HG02973 (cell line): ENCODE measurements around the gene RNPEP.
"Not testable (repeated sequence)": the region's sequence is repeated elsewhere in the genome, so short reads cannot be mapped to it uniquely, and the experiment has no call there.

Experiments
- ATAC-seq: cut with Tn5 transposase; IDR thresholded peaks from one replicate; pipeline ENCODE4 v1.9.1; 2021; ENCODE audit warnings: moderate library complexity; ENCODE audit not compliant: unreplicated experiment

RNPEP gene

GRCh38 chr1:202034149-202034682, 51.8 kb downstream of the RNPEP start:
- ATAC-seq: no peak

GRCh38 chr1:202034683-202035462, 52.4 kb downstream of the RNPEP start:
- no peak for ATAC-seq

DNA sequence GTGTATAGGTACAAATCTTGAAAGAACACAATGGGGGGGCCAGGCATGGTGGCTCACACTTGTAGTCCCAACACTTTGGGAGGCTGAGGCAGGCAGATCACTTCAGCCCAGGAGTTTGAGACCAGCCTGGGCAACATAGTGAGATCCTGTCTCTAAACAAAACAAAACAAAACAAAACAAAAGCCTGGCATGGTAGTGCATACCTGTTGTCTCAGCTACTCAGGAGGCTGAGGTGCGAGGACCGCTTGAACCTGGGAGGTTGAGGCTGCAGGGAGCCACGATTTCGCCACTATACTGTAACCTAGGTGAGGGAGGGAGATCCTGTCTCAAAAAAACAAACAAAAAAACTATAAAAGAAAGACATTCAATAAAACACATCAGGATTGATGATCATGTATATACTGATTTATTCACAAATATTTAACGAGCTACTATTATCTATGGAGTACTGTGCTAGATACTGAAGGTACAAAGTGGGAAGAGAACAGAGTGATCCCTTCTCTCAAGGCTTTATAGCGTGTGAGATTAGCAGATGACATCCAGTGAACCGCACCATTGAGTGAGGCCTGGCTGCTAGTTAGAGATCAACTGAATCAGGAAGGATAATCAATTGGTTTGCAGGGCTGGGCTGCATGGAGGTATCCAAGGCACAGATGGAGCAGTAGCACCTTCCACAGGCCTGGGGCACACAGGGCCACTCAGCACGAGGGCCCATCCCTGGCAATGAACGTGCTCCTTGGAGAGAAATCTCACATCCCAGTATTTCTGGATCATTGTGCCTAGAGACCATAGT, 54.3 kb downstream of the RNPEP start:
- no peak for ATAC-seq

DNA sequence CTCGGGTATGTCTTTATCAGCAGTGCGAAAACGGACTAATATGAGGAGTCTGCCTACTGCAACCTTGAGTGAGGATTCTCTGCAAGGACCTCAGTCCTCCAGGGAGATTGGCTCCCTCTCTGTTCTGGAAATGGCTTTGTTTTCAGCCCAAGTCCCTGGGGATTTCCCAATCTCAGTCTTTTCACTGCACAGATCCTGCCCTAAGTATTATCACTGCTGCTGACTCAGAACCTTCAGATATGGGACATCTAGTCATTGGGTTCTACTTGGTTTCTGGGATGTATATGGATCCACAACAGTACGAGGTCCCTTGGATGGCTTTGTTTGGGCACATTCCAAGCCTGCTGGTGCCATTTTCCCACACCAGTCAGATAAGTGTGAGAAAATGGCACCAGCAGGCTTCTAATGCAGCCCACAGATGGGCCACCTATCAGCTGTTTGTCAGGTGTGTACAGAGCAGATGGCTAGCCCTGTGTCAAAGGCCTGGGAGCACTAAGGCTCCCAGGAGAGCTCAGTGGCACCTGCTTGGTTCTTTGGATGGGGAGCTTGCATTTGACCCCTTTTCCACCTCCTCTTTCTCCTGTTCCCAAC, 55.4 kb downstream of the RNPEP start:
- no peak for ATAC-seq

GRCh38 chr1:202038688-202039346, 56.4 kb downstream of the RNPEP start:
- no peak for ATAC-seq

DNA sequence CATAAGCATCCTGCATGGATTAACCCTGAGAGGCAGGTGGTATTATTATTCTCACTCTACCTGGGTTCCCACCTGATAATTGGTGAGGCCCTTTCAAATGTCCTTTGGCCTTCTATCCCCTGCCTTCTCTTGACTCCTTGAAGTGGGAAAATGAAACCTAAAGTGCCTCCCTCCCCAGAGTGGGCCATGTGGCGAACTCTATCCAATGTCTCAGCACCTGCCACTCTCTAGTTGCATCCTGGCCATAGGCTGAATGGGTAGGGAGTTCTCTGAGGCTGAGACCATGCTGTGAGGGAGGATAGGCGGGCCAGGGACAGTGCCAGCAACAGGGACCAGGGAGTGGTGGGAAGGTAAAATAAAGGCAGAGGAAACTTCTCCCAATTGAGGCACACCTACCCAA, 63.3 kb downstream of the RNPEP start:
- ATAC-seq: no peak

GRCh38 chr1:202046227-202046626, 63.8 kb downstream of the RNPEP start:
- no peak for ATAC-seq

DNA sequence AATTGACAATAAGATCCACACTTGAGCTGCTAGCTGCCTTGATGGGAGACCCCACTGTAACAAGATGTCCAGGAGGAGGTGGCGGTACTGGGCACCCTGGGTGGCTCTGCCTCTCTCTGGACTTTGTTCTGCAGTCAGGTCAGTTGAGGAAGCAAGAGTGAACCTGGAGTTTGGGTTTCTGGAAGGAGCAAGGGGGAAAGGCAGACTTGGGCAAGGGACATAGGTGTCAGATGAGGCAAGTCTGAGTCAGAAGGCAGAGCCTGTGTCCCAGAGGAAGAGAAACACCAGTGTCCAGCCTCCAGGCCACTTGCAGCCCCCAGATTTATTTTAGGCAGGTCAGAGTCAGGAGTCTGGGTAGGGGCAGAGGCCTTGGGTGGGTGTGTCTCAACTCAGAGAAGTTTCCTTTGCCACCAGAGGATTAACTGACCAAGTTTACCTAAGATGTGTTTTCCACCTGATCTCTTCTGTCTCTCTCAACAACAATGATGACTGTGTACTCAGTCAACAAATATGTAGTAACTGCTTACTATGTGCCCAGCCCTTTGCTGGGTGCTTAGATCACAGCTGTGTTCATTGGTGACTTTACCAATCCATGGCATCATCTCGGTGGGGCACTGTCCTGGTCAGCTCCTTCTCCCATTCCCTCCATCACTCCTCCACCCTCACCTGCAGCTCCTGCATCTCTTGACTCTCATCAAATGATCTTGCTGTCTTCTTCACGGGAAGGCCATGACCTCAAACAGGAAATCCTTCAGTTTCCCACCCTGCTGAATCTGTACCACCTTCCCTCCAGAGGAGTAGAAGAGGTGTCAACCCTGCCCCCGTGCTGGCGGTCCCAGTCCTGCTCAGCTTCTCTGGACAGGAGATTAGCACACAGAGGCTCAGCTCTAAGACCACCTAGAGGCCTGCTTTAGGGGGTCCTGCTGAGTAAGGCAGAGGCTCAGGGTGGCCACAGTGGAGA, 64.6 kb downstream of the RNPEP start:
- ATAC-seq: no peak

- ATAC-seq: no peak
Measured at GRCh38 chr1:202047977-202048376, 65.5 kb downstream of the RNPEP start.

DNA sequence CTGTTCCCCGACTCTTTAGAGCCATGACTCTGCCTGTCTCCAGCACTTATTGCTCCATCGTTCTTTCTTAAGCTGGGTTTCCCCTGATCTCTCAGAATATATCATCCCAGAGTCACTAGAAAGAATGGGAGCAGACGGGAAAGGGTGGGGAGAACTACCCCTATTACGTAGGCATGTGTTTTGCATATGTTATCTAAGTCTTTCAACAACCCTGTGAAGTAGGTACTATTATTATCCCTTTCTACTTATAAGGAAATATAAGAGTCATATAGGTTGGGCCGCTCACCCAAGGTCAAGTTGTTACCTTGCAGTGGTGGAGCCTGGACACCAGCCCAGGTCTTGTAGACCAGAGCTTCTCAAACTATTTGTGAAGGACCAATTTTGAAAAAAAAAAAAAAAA, 66.7 kb downstream of the RNPEP start:
- no peak for ATAC-seq

GRCh38 chr1:202054094-202054493, 71.6 kb downstream of the RNPEP start:
- ATAC-seq: no peak

DNA sequence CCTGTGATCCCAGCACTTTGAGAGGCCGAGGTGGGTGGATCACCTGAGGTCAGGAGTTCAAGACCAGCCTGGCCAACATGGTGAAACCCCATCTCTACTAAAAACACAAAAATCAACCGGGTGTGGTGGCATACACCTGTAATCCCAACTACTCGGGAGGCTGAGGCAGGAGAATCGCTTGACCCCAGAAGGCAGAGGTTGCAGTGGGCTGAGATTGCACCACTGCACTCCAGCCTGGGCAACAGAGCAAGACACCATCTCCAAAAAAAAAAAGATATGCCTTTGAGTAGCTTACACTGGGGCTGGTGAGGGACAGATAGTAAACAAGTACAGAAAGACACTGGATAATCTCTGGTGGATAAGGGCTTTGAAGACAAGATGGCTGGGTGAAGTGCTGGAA, 72.2 kb downstream of the RNPEP start:
- not testable (repeated sequence) for ATAC-seq
